Mesenchymal stem cell (in vitro differentiated cells and primary cell): ENCODE data around the gene LRRC51.

ENCODE experiments used
- DNase-seq: peaks from one replicate; pipeline ENCODE4 v3.0.0-alpha.2; 2013
- H2AFZ ChIP-seq: one replicate; pipeline ENCODE4 v1.6.1; 2013; ENCODE audit warnings: low read depth, mild to moderate bottlenecking, control low read depth, inconsistent platforms, low read length, moderate library complexity
- H2AK5ac ChIP-seq: 2 replicates; pipeline ENCODE4 v1.6.1; 2013; ENCODE audit warnings: low read length, moderate library complexity, mild to moderate bottlenecking, inconsistent platforms; ENCODE audit not compliant: severe bottlenecking
- H2BK120ac ChIP-seq: one replicate; pipeline ENCODE4 v1.6.1; 2013; ENCODE audit warnings: low read depth, mild to moderate bottlenecking, inconsistent platforms, low read length, moderate library complexity
- H2BK12ac ChIP-seq, 2 experiments: one replicate each; pipeline ENCODE4 v1.6.1; 2013; ENCODE audit warnings: inconsistent platforms in 2 of 2, low read length in 2 of 2, mild to moderate bottlenecking in 2 of 2, moderate library complexity in 2 of 2, control low read depth in 1 of 2
- H2BK15ac ChIP-seq: one replicate; pipeline ENCODE4 v1.6.1; 2013; ENCODE audit warnings: mild to moderate bottlenecking, low read depth, inconsistent platforms; ENCODE audit not compliant: poor library complexity, severe bottlenecking
- H2BK5ac ChIP-seq: 2 replicates; pipeline ENCODE4 v1.6.1; 2013; ENCODE audit warnings: low read depth, mild to moderate bottlenecking, low read length, control low read depth, inconsistent platforms; ENCODE audit not compliant: poor library complexity, severe bottlenecking
- H3K14ac ChIP-seq, 2 experiments: one replicate each; pipeline ENCODE4 v1.6.1; 2013; ENCODE audit warnings: inconsistent platforms in 2 of 2, low read length in 2 of 2, control low read depth in 1 of 2, mild to moderate bottlenecking in 1 of 2, moderate library complexity in 1 of 2
- H3K18ac ChIP-seq, 2 experiments: one replicate each; pipeline ENCODE4 v1.6.1; 2013; ENCODE audit warnings: inconsistent platforms in 2 of 2, low read length in 2 of 2, control low read depth in 1 of 2, low read depth in 1 of 2, mild to moderate bottlenecking in 1 of 2
- H3K23ac ChIP-seq, 2 experiments: one replicate each; pipeline ENCODE4 v1.6.1; 2013; ENCODE audit warnings: inconsistent platforms in 2 of 2, low read length in 2 of 2, mild to moderate bottlenecking in 2 of 2, moderate library complexity in 2 of 2, control low read depth in 1 of 2
- H3K27ac ChIP-seq: 2 replicates; pipeline ENCODE4 v1.5.1; 2013; ENCODE audit warnings: mild to moderate bottlenecking, moderate library complexity, low read length, control low read depth, inconsistent platforms; ENCODE audit not compliant: poor library complexity, severe bottlenecking
- H3K27me3 ChIP-seq, 2 experiments: 2 replicates each; pipeline versions ENCODE4 v1.6.1 to v1.7.0; 2013; ENCODE audit warnings: low read length in 2 of 2, mild to moderate bottlenecking in 2 of 2, moderate library complexity in 2 of 2, control low read depth in 1 of 2, inconsistent platforms in 1 of 2; ENCODE audit not compliant: control insufficient read depth in 1 of 2, insufficient read depth in 1 of 2
- H3K36me3 ChIP-seq, 2 experiments: 2 replicates each; pipeline versions ENCODE4 v1.6.1 to v1.7.0; 2013; ENCODE audit warnings: low read length in 2 of 2, control low read depth in 1 of 2, inconsistent platforms in 1 of 2, low read depth in 1 of 2, mild to moderate bottlenecking in 1 of 2; ENCODE audit not compliant: insufficient read depth in 2 of 2, control insufficient read depth in 1 of 2
- H3K4ac ChIP-seq, 2 experiments: one replicate each; pipeline ENCODE4 v1.6.1; 2013; ENCODE audit warnings: inconsistent platforms in 2 of 2, low read length in 2 of 2, mild to moderate bottlenecking in 2 of 2, moderate library complexity in 2 of 2, control low read depth in 1 of 2, low read depth in 1 of 2
- H3K4me1 ChIP-seq: 2 replicates; pipeline ENCODE4 v1.6.1; 2013; ENCODE audit warnings: low read depth, low read length, control low read depth; ENCODE audit not compliant: control insufficient read depth, insufficient read depth
- H3K4me2 ChIP-seq: 2 replicates; pipeline ENCODE4 v1.6.1; 2013; ENCODE audit warnings: low read length, mild to moderate bottlenecking, inconsistent platforms; ENCODE audit not compliant: poor library complexity, severe bottlenecking
- H3K4me3 ChIP-seq, 2 experiments: 2 replicates each; pipeline versions ENCODE4 v1.5.1 to v1.7.0; 2013; ENCODE audit warnings: low read length in 2 of 2, mild to moderate bottlenecking in 2 of 2, control low read depth in 1 of 2, low read depth in 1 of 2; ENCODE audit not compliant: insufficient read depth in 1 of 2
- H3K79me1 ChIP-seq: replicated peaks from 2 replicates; pipeline ENCODE4 v1.6.1; 2013; ENCODE audit warnings: mild to moderate bottlenecking, control low read depth, low read length, inconsistent platforms; ENCODE audit not compliant: poor library complexity, severe bottlenecking
- H3K9ac ChIP-seq: 2 replicates; pipeline ENCODE4 v1.7.0; 2013; ENCODE audit warnings: mild to moderate bottlenecking, low read length, moderate library complexity
- H3K9me3 ChIP-seq: 2 replicates; pipeline ENCODE4 v1.7.0; 2013; ENCODE audit warnings: mild to moderate bottlenecking, low read length; ENCODE audit not compliant: control insufficient read depth
- H4K8ac ChIP-seq: one replicate; pipeline ENCODE4 v1.6.1; 2013; ENCODE audit warnings: inconsistent platforms, mild to moderate bottlenecking, low read length, moderate library complexity
- H4K91ac ChIP-seq: one replicate; pipeline ENCODE4 v1.6.1; 2013; ENCODE audit warnings: mild to moderate bottlenecking, low read length, inconsistent platforms
- WGBS: methylation state at CpG from one replicate; pipeline ENCODE4 v1.1.7; 2013; ENCODE audit warnings: mixed read lengths; 5-methylcytosine and 5-hydroxymethylcytosine counted together

LRRC51 gene

GRCh38 chr11:72102946-72103753, 22.5 kb downstream of the LRRC51 start, which contains the start of gene LAMTOR1:
Gene LAMTOR1 (minus strand): TSS chr11:72103297. CDS start chr11:72103224, 73 bp downstream.
- 7% methylated on average over 60 of the region's 64 CpGs for WGBS
- Histone ChIP-seq H3K36me3 (peaks cover 23 to 30% of the 10 kb centered on the region in 2 experiments), H4K91ac (peak within 1 kb of the TSS; percentile 94), H3K4me1 (peaks cover 11% of the 10 kb centered on the region), H3K4me3 (peak within 1 kb of the TSS; percentile 85 to 88), H3K18ac (peak within 1 kb of the TSS; percentile 95 to 98), H4K8ac (peak within 1 kb of the TSS; percentile 99), H3K27me3 (no peaks in the 10 kb centered on the region), H3K27ac (peak within 1 kb of the TSS; percentile 95), H2AFZ (peak within 1 kb of the TSS; percentile 79), H2BK120ac (peak within 1 kb of the TSS; percentile 69), H3K23ac (peak within 1 kb of the TSS; percentile 43 to 54), H2BK12ac (peak within 1 kb of the TSS; percentile 11 to 15), H2BK5ac (peak within 1 kb of the TSS; percentile 90), H3K4ac (peak within 1 kb of the TSS; percentile 92 to 98), H3K9me3 (no peaks in the 10 kb centered on the region), H2AK5ac (peak within 1 kb of the TSS; percentile 84), H3K14ac (peak within 1 kb of the TSS in 1 of 2 experiments; percentile 94), H2BK15ac (peak within 1 kb of the TSS; percentile 68), H3K4me2 (peak within 1 kb of the TSS; percentile 78), H3K79me1 (peaks cover 25% of the 10 kb centered on the region), H3K9ac (peak within 1 kb of the TSS; percentile 99)
- DNase-seq = peak; percentile 99

GRCh38 chr11:72103754-72104167, 23.1 kb downstream of the LRRC51 start:
- no peaks in the 10 kb centered on the region for H3K27me3 ChIP-seq
- H4K8ac ChIP-seq = peak overlapping the region; percentile 99
- H3K4ac ChIP-seq = peak overlapping the region; percentile 49 to 98
- H4K91ac ChIP-seq = peak overlapping the region; percentile 79
- H3K18ac ChIP-seq = peak overlapping the region; percentile 91 to 95
- peak overlapping the region; percentile 60 for H3K27ac ChIP-seq
- H2BK12ac ChIP-seq = peak overlapping the region; percentile 4 to 11
- H3K79me1 ChIP-seq = peaks cover 19% of the 10 kb centered on the region
- peaks cover 22 to 24% of the 10 kb centered on the region in 2 experiments for H3K36me3 ChIP-seq
- peak overlapping the region; percentile 84 for H2AK5ac ChIP-seq
- peak overlapping the region; percentile 78 for H3K9ac ChIP-seq
- H2BK15ac ChIP-seq = peak overlapping the region; percentile 15
- H2BK120ac ChIP-seq = peak overlapping the region; percentile 69
- H3K23ac ChIP-seq = no peak overlapping the region
- H3K4me1 ChIP-seq = peaks cover 11% of the 10 kb centered on the region
- H3K4me2 ChIP-seq = no peak overlapping the region
- no peak overlapping the region for H3K14ac ChIP-seq
- H2BK5ac ChIP-seq = no peak overlapping the region
- WGBS = 95% methylated on average over 11 of the region's 11 CpGs
- peak overlapping the region in 1 of 2 experiments; percentile 57 for H3K4me3 ChIP-seq
- no peak for DNase-seq
- peak overlapping the region; percentile 79 for H2AFZ ChIP-seq
- no peaks in the 10 kb centered on the region for H3K9me3 ChIP-seq

GRCh38 chr11:72105888-72106287, 25.2 kb downstream of the LRRC51 start, which contains the start of gene TOMT:
Gene TOMT (plus strand): TSS chr11:72105924. CDS start chr11:72105952, 28 bp downstream.
- no peak within 1 kb of the TSS for H2AK5ac ChIP-seq
- H2BK120ac ChIP-seq = no peak within 1 kb of the TSS
- H2AFZ ChIP-seq = no peak within 1 kb of the TSS
- H3K4me3 ChIP-seq = no peak within 1 kb of the TSS
- peaks cover 3% of the 10 kb centered on the region for H3K79me1 ChIP-seq
- H3K9me3 ChIP-seq = no peaks in the 10 kb centered on the region
- no peak within 1 kb of the TSS for H2BK15ac ChIP-seq
- peak within 1 kb of the TSS in 1 of 2 experiments; percentile 20 for H2BK12ac ChIP-seq
- no peak within 1 kb of the TSS for H3K4ac ChIP-seq
- H3K4me1 ChIP-seq = peaks cover 9% of the 10 kb centered on the region
- H4K8ac ChIP-seq = no peak within 1 kb of the TSS
- no peak within 1 kb of the TSS for H3K14ac ChIP-seq
- no peak within 1 kb of the TSS for H2BK5ac ChIP-seq
- no peak within 1 kb of the TSS for H3K27ac ChIP-seq
- H3K18ac ChIP-seq = no peak within 1 kb of the TSS
- H3K23ac ChIP-seq = no peak within 1 kb of the TSS
- no peaks in the 10 kb centered on the region for H3K27me3 ChIP-seq
- no peak for DNase-seq
- H3K9ac ChIP-seq = no peak within 1 kb of the TSS
- 94% methylated on average over 14 of the region's 14 CpGs for WGBS
- H3K36me3 ChIP-seq = peaks cover 18 to 29% of the 10 kb centered on the region in 2 experiments
- H4K91ac ChIP-seq = peak within 1 kb of the TSS; percentile 64
- H3K4me2 ChIP-seq = no peak within 1 kb of the TSS
